ENCODE measurements around the gene PRDM16. TPM values are rescaled to one million over a fixed set of nuclear protein-coding genes. Genes with fewer than 3 reads are reported as not detected.
A peak's percentile ranks its signal among the peaks of the same experiment; 100 is the strongest.

PRDM16 gene
- total and polyA plus RNA-seq, 2 of the 13 experiments (the other 11 are each of a cell fraction or from before 2014, with no cell fraction given) = 0.15 to 0.81 TPM

DNA sequence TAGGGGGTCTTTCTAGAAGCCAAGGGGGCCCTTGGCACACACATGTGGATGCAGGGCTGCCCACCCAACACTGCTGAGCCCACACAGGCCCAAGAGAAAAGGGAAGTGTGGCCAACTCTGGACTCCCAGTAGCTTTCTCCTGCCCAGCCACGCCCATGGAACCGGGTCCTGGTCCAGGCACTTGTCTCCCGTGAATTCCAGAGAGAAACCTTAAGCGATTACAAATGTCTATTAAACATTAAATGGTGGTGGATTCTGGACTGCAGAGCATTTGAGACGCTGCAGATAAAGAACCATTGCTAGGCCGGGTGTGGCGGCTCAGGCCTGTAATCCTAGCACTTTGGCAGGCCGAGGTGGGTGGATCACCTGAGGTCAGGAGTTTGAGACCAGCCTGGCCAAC is 284.9 kb downstream of the PRDM16 start:
- no peak overlapping the region for H3K9ac ChIP-seq (ENCODE audit: insufficient read depth, low read depth, low read length)
- TF ChIP-seq POLR2A (IDR thresholded peaks at IDR 0.05; ENCODE audit: insufficient read depth in 1 of 2, low read depth in 2 of 2, low read length in 2 of 2) (no peak), PRMT3 (CRISPR knock-in tag; IDR thresholded peaks at IDR 0.05; ENCODE audit: borderline replicate concordance, low read depth) (no peak), RFXAP (CRISPR knock-in tag; IDR thresholded peaks at IDR 0.05; ENCODE audit: borderline replicate concordance) (0 out of 2 replicates have a peak, but pooled peaks have one; percentile 23), ZNF30 (CRISPR knock-in tag; IDR thresholded peaks at IDR 0.05) (no peak), PCBP1 (IDR thresholded peaks at IDR 0.05; ENCODE audit: borderline replicate concordance, low read depth, low read length) (no peak), MYC (CRISPR knock-in tag; IDR thresholded peaks at IDR 0.05; ENCODE audit: borderline replicate concordance) (peak; percentile 20; the same call in 1 of the 2 replicates), NFRKB (IDR thresholded peaks at IDR 0.05) (no peak)
- no peaks in the 10 kb centered on the region for H3K79me2 ChIP-seq (ENCODE audit: insufficient read depth, low read length)
- no peaks in the 10 kb centered on the region for H3K9me3 ChIP-seq (ENCODE audit: low read length)
- H3K4me1 ChIP-seq (ENCODE audit: insufficient read depth, low read length) = peaks cover 91% of the 10 kb centered on the region
- CTCF ChIA-PET (ENCODE audit: low intra/inter-chr PET ratio, low total read pairs) = no interaction called here
- H3K27me3 ChIP-seq (ENCODE audit: control insufficient read depth in 1 of 2, insufficient read depth in 2 of 2, low read length in 2 of 2) = no peaks in the 10 kb centered on the region
- ATAC-seq (no peak), DNase-seq (ENCODE audit: low spot score) (no peak), FAIRE-seq (no peak)
- no TSS peak for BruUV-seq (replicated peaks)
- no peak overlapping the region for H2AFZ ChIP-seq (ENCODE audit: low read length)
- H3K4me2 ChIP-seq (ENCODE audit: low read depth, low read length) = no peak overlapping the region
- WGBS (ENCODE audit: low lambda C conversion rate) = 74% methylated on average over 8 of the region's 8 CpGs
- H3K27ac ChIP-seq (ENCODE audit: extremely low read length, insufficient read depth, low read length) = no peak overlapping the region
- H3K4me3 ChIP-seq (replicated peaks in 1 of 3; ENCODE audit: insufficient read depth in 1 of 3, low read depth in 2 of 3, low read length in 3 of 3) = no peak overlapping the region
- intact Hi-C loops (cut with micrococcal nuclease; ENCODE audit: unreplicated experiment) (no loop called here), in situ Hi-C loops (cut with HindIII; ENCODE audit: extremely low pct_ligation_motif_present, low pct_unique_long_range_greater_than_20kb) (no loop called here)
- H4K20me1 ChIP-seq (ENCODE audit: insufficient read depth, low read length) = no peaks in the 10 kb centered on the region
- POLR2A ChIA-PET = interaction anchor here (0.7 to 2.8 kb wide), 6 partner anchors 13 to 33 kb away, joined by 3 to 14 read pairs (median 9); no protein-coding TSS in a partner anchor
- H3K36me3 ChIP-seq (replicated peaks in 1 of 2; ENCODE audit: control insufficient read depth in 1 of 2, insufficient read depth in 2 of 2, low read length in 2 of 2) = no peaks in the 10 kb centered on the region

DNA sequence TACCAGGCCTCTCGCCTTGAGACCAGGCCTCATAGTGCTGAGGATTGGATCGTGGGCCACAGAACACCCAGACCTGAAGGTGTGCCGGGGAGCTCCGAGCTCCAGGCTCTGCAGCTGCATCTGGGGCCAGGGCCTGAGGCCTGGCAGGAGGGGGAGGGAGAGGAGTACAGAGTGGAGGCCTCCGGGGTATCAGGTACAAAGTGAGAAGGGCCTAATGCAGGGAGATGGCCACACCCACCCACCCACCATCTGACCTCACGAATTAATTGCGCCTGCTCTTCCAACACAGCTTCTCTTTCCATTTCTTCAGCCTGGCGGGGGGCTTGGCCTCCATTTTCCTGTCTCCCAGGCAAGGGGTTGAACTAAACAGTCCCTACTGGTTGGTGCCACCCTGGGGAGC is 286.1 kb downstream of the PRDM16 start:
- Histone ChIP-seq H3K9me3 (ENCODE audit: low read length) (no peaks in the 10 kb centered on the region), H3K36me3 (replicated peaks in 1 of 2; ENCODE audit: control insufficient read depth in 1 of 2, insufficient read depth in 2 of 2, low read length in 2 of 2) (no peaks in the 10 kb centered on the region), H3K4me1 (ENCODE audit: insufficient read depth, low read length) (peaks cover 83% of the 10 kb centered on the region), H3K79me2 (ENCODE audit: insufficient read depth, low read length) (no peaks in the 10 kb centered on the region), H3K27ac (ENCODE audit: extremely low read length, insufficient read depth, low read length) (peak overlapping the region; percentile 51), H3K4me2 (ENCODE audit: low read depth, low read length) (peak overlapping the region; percentile 68), H3K27me3 (ENCODE audit: control insufficient read depth in 1 of 2, insufficient read depth in 2 of 2, low read length in 2 of 2) (no peaks in the 10 kb centered on the region), H4K20me1 (ENCODE audit: insufficient read depth, low read length) (no peaks in the 10 kb centered on the region), H3K4me3 (replicated peaks in 1 of 3; ENCODE audit: insufficient read depth in 1 of 3, low read depth in 2 of 3, low read length in 3 of 3) (no peak overlapping the region; a peak in 1 of 6 replicates), H2AFZ (ENCODE audit: low read length) (no peak overlapping the region), H3K9ac (ENCODE audit: insufficient read depth, low read depth, low read length) (no peak overlapping the region)
- FAIRE-seq (no peak), ATAC-seq (no peak), DNase-seq (ENCODE audit: low spot score) (no peak)
- intact Hi-C loops (cut with micrococcal nuclease; ENCODE audit: unreplicated experiment) = no loop called here
- BruUV-seq (replicated peaks) = no TSS peak
- in situ Hi-C loops (cut with HindIII; ENCODE audit: extremely low pct_ligation_motif_present, low pct_unique_long_range_greater_than_20kb) = no loop called here
- ChIA-PET CTCF (ENCODE audit: low intra/inter-chr PET ratio, low total read pairs) (no interaction called here), POLR2A (interaction anchor here (1.1 to 3.1 kb wide), 7 partner anchors 14 to 102 kb away, joined by 3 to 15 read pairs (median 11); no protein-coding TSS in a partner anchor)
- WGBS (ENCODE audit: low lambda C conversion rate) = 86% methylated on average over 6 of the region's 8 CpGs
- no peak for TF ChIP-seq WIZ (CRISPR knock-in tag; IDR thresholded peaks at IDR 0.05)
- TF ChIP-seq MTA1 (CRISPR knock-in tag; IDR thresholded peaks at IDR 0.05; ENCODE audit: borderline replicate concordance) = 0 out of 2 replicates have a peak, but pooled peaks have one; percentile 9
- 0 out of 2 replicates have a peak, but pooled peaks have one; percentile 1 for TF ChIP-seq ZNF501 (CRISPR knock-in tag; IDR thresholded peaks at IDR 0.05)
- TF ChIP-seq SMC3 (IDR thresholded peaks at IDR 0.05; ENCODE audit: low read length) = no peak
- no peak for TF ChIP-seq ESRRA (CRISPR knock-in tag; IDR thresholded peaks at IDR 0.05; ENCODE audit: low read depth)
- no peak for TF ChIP-seq FOXJ3 (CRISPR knock-in tag; IDR thresholded peaks at IDR 0.05; ENCODE audit: borderline replicate concordance)
- no peak for TF ChIP-seq ZSCAN29 (CRISPR knock-in tag; conservative IDR thresholded peaks at IDR 0.05)
- TF ChIP-seq, protein P1, sequence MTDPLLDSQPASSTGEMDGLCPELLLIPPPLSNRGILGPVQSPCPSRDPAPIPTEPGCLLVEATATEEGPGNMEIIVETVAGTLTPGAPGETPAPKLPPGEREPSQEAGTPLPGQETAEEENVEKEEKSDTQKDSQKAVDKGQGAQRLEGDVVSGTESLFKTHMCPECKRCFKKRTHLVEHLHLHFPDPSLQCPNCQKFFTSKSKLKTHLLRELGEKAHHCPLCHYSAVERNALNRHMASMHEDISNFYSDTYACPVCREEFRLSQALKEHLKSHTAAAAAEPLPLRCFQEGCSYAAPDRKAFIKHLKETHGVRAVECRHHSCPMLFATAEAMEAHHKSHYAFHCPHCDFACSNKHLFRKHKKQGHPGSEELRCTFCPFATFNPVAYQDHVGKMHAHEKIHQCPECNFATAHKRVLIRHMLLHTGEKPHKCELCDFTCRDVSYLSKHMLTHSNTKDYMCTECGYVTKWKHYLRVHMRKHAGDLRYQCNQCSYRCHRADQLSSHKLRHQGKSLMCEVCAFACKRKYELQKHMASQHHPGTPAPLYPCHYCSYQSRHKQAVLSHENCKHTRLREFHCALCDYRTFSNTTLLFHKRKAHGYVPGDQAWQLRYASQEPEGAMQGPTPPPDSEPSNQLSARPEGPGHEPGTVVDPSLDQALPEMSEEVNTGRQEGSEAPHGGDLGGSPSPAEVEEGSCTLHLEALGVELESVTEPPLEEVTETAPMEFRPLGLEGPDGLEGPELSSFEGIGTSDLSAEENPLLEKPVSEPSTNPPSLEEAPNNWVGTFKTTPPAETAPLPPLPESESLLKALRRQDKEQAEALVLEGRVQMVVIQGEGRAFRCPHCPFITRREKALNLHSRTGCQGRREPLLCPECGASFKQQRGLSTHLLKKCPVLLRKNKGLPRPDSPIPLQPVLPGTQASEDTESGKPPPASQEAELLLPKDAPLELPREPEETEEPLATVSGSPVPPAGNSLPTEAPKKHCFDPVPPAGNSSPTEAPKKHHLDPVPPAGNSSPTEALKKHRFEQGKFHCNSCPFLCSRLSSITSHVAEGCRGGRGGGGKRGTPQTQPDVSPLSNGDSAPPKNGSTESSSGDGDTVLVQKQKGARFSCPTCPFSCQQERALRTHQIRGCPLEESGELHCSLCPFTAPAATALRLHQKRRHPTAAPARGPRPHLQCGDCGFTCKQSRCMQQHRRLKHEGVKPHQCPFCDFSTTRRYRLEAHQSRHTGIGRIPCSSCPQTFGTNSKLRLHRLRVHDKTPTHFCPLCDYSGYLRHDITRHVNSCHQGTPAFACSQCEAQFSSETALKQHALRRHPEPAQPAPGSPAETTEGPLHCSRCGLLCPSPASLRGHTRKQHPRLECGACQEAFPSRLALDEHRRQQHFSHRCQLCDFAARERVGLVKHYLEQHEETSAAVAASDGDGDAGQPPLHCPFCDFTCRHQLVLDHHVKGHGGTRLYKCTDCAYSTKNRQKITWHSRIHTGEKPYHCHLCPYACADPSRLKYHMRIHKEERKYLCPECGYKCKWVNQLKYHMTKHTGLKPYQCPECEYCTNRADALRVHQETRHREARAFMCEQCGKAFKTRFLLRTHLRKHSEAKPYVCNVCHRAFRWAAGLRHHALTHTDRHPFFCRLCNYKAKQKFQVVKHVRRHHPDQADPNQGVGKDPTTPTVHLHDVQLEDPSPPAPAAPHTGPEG (CRISPR knock-in tag; IDR thresholded peaks at IDR 0.05) = no peak
